Measurements from ENCODE around the gene SCAF8.

GRCh38 chr6:154878871-154879491 lies 145.8 kb downstream of the SCAF8 start:
- TF ChIP-seq CTCF (IDR thresholded peaks at IDR 0.05; ENCODE audit: poor library complexity) (no peak), EZH2 (IDR thresholded peaks at IDR 0.05; ENCODE audit: borderline replicate concordance) (no peak), EZH2phosphoT487 (IDR thresholded peaks at IDR 0.05; ENCODE audit: low read depth, severe bottlenecking, unreplicated experiment) (no peak)

Data from hepatocyte (in vitro differentiated cells).